ENCODE results near the gene CCDC159. TPM values are rescaled to one million over a fixed set of nuclear protein-coding genes. Genes with fewer than 3 reads are reported as not detected.
"Not testable (repeated sequence)": the region's sequence is repeated elsewhere in the genome, so short reads cannot be mapped to it uniquely, and the experiment has no call there.

The CCDC159 gene
- total RNA-seq, 2 donors from 2014 or later, result 15.1 to 21.8 TPM

DNA sequence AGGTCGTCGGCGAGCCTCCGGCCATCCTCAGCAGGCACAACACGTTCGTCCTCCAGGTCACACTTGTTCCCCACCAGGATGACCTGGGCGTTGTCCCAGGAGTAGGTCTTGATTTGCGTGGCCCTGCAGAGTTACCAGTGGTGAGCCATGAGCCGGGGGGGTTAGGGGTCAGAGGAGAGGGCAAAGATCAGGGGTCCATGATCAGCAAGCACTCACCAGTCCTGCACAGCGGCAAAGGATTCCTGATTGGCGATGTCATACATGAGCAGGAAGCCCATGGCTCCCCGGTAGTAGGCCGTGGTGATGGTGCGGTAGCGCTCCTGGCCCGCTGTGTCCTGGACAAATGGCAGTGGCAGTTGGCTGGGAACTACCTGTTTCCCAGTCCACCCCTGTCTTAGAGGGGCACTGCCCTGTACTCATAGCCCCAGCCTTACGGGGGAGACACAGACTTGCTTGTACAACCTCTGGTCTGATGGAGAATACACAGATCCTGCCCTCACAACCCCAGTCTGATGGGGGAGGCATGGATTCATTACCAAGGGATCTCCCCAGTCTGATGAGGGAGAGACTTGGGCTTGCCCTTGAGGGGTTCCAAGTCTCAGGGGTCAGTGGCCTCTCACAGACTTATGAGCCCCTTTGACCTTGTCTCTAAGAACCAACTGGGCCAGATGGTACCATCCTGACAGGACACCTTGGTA is 10.7 kb upstream of the CCDC159 start:
- H3K27me3 ChIP-seq (replicated peaks; ENCODE audit: insufficient read depth), result no peaks in the 10 kb centered on the region
- H3K9me3 ChIP-seq, result no peaks in the 10 kb centered on the region
- no peak overlapping the region for H3K4me3 ChIP-seq
- TF ChIP-seq, protein P1, sequence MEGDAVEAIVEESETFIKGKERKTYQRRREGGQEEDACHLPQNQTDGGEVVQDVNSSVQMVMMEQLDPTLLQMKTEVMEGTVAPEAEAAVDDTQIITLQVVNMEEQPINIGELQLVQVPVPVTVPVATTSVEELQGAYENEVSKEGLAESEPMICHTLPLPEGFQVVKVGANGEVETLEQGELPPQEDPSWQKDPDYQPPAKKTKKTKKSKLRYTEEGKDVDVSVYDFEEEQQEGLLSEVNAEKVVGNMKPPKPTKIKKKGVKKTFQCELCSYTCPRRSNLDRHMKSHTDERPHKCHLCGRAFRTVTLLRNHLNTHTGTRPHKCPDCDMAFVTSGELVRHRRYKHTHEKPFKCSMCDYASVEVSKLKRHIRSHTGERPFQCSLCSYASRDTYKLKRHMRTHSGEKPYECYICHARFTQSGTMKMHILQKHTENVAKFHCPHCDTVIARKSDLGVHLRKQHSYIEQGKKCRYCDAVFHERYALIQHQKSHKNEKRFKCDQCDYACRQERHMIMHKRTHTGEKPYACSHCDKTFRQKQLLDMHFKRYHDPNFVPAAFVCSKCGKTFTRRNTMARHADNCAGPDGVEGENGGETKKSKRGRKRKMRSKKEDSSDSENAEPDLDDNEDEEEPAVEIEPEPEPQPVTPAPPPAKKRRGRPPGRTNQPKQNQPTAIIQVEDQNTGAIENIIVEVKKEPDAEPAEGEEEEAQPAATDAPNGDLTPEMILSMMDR (IDR thresholded peaks at IDR 0.05), result no peak
- H3K36me3 ChIP-seq, result peaks cover 36% of the 10 kb centered on the region
- H3K4me1 ChIP-seq (ENCODE audit: control insufficient read depth in 1 of 2, low read depth in 2 of 2), result peaks cover 2 to 22% of the 10 kb centered on the region in 2 donors
- no peak overlapping the region for H3K27ac ChIP-seq
- DNase-seq (ENCODE audit: low spot score), result no peak
- ATAC-seq (ENCODE audit: insufficient number of reproducible peaks, low FRiP score, low read depth), result no peak

DNA sequence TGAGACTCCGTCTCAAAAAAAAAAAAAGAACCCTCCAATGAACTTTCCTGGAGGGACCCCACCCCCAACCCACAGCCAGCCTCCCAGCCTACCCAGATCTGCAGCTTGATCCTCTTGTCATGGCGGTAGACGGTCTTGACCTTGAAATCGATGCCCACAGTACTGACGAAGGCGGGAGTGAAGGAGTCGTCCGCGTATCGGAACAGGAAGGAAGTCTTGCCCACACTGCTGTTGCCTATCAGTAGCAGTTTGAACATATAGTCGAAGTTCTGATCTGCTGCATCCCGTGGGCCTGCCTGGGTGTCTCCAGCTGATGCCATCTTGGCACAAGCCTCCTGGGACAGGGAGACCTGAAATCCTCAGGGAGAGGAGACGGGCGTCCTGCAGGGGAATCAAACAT is 9.2 kb upstream of the CCDC159 start:
- no peak overlapping the region for H3K4me3 ChIP-seq
- TF ChIP-seq, protein P1 (IDR thresholded peaks at IDR 0.05), result no peak
- no peak for ATAC-seq (ENCODE audit: insufficient number of reproducible peaks, low FRiP score, low read depth)
- peaks cover 36% of the 10 kb centered on the region for H3K36me3 ChIP-seq
- no peaks in the 10 kb centered on the region for H3K27me3 ChIP-seq (replicated peaks; ENCODE audit: insufficient read depth)
- H3K9me3 ChIP-seq, result no peaks in the 10 kb centered on the region
- peaks cover 2 to 22% of the 10 kb centered on the region in 2 donors for H3K4me1 ChIP-seq (ENCODE audit: control insufficient read depth in 1 of 2, low read depth in 2 of 2)
- no peak for DNase-seq (ENCODE audit: low spot score)
- H3K27ac ChIP-seq, result no peak overlapping the region

- Histone ChIP-seq H3K9me3 (no peaks in the 10 kb centered on the region), H3K36me3 (peaks cover 37% of the 10 kb centered on the region), H3K4me1 (ENCODE audit: control insufficient read depth in 1 of 2, low read depth in 2 of 2) (peaks cover 2 to 25% of the 10 kb centered on the region in 2 donors), H3K27me3 (replicated peaks; ENCODE audit: insufficient read depth) (no peaks in the 10 kb centered on the region), H3K27ac (peak overlapping the region; percentile 23 to 63), H3K4me3 (peak overlapping the region; percentile 75)
- TF ChIP-seq, protein P1 (IDR thresholded peaks at IDR 0.05), result no peak
- DNase-seq (ENCODE audit: low spot score), result no peak
- no peak for ATAC-seq (ENCODE audit: insufficient number of reproducible peaks, low FRiP score, low read depth)
These were observed 8.2 kb upstream of the CCDC159 start for GRCh38 chr19:11338121-11338520.

DNA sequence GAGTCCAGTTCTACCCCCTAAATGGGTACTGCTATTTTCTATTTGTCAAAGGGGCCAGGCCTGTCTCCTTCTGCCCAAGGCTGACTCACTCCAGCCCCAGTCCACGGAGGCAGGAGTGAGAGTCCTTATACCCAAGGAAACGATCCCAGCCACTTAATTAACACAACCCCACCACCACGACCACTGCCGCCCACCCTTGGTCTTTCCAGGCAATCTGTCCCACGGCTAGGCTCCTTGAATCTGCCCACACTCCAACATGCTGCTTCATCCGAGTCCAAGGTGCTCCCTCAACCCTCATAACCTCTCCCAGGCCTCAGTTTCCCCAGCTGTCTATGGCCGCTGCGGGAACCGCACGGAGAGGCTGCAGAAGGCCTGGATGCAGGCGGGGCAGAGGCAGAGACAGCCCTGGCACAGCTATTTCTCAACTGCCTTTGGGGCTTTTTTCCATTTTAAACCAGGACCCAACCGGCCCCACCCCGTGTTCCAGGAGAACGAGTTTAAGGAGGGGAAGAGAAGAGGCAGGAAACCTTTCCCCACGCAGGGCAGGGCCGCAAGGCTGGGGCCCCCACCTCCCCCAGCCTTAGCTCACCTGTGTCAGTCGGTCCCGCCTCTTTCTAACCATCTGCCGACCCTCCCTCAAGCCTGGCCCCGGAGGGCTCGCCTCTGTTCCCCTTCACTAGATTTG is 7.6 kb upstream of the CCDC159 start:
- peak overlapping the region; percentile 75 for H3K4me3 ChIP-seq
- TF ChIP-seq, protein P1 (IDR thresholded peaks at IDR 0.05), result no peak
- H3K36me3 ChIP-seq, result peaks cover 31% of the 10 kb centered on the region
- DNase-seq (ENCODE audit: low spot score) (no peak), ATAC-seq (ENCODE audit: insufficient number of reproducible peaks, low FRiP score, low read depth) (no peak)
- peak overlapping the region; percentile 60 to 63 for H3K27ac ChIP-seq
- peaks cover 2 to 31% of the 10 kb centered on the region in 2 donors for H3K4me1 ChIP-seq (ENCODE audit: control insufficient read depth in 1 of 2, low read depth in 2 of 2)
- H3K9me3 ChIP-seq, result no peaks in the 10 kb centered on the region
- no peaks in the 10 kb centered on the region for H3K27me3 ChIP-seq (replicated peaks; ENCODE audit: insufficient read depth)

DNA sequence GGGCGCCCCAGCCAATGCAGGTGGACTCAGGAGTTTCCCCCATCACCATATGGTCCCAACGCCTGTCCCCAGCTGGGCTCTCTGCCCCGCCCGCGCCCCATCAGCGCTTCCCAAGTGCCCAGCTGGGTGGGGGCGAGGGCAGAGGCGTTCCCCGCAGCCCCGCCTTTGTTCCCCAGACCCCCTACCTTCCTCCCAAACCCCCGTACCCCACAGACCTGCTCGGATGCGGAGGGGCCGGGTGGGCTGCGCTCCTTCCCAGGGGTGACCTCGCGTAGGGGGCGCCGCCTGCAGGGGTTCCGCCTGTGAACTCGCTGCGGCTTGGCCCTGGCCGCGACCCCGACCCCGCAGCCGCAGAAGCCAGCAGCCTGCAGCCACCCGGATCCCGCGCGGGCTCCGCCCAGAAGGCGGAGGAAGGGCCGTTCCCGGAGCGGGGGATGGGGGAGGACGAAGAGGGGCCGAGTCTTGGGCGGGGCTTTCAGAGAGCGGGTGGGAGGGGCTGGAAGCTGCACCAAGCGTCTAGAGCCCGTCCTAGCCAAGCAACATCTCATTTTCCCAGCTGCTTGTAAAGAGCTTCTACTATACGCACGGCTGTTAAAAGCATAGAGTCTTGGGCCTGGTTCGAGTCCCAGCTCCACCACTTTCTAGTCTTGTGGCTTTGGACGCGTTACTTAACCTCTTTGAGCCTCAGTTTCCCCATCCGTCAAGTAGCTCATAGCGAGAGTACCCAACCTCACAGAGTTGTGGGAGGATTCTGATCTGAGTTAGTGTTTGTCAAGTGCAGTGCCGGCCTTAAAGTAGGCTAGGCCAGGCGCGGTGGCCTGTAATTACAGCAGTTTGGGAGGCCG is 6.8 kb upstream of the CCDC159 start, which contains the start of gene RAB3D:
RAB3D (minus strand) TSS at position 404 of the 845 bp plus-strand sequence. CDS start 2,258 bp downstream, outside the sequence.
- DNase-seq (ENCODE audit: low spot score) (peak; percentile 60), ATAC-seq (ENCODE audit: insufficient number of reproducible peaks, low FRiP score, low read depth) (peak; percentile 62)
- no peaks in the 10 kb centered on the region for H3K9me3 ChIP-seq
- H3K27me3 ChIP-seq (replicated peaks; ENCODE audit: insufficient read depth), result no peaks in the 10 kb centered on the region
- peak within 1 kb of the TSS; percentile 60 to 63 for H3K27ac ChIP-seq
- H3K36me3 ChIP-seq, result peaks cover 24% of the 10 kb centered on the region
- H3K4me1 ChIP-seq (ENCODE audit: control insufficient read depth in 1 of 2, low read depth in 2 of 2), result peaks cover 8 to 38% of the 10 kb centered on the region in 2 donors
- H3K4me3 ChIP-seq, result peak within 1 kb of the TSS; percentile 75
- TF ChIP-seq, protein P1 (IDR thresholded peaks at IDR 0.05), result no peak

DNA sequence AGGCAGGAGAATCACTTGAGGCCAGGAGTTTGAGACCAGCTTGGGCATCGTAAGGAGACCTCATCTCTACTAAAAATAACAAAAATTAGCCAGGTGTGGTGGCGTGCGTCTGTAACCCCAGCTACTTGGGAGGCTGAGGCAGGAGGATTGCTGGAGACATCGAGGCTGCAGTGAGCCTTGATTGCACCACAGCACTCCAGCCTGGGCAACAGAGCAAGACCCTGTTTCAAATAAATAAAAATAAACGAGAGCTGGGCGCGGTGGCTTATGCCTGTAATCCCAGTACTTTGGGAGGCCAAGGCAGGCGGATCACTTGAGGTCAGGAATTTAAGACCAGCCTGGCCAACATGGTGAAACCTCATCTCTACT is 6.2 kb upstream of the CCDC159 start:
- peak overlapping the region; percentile 41 to 60 for H3K27ac ChIP-seq
- not testable (repeated sequence) for ATAC-seq (ENCODE audit: insufficient number of reproducible peaks, low FRiP score, low read depth); H3K27me3 ChIP-seq (replicated peaks; ENCODE audit: insufficient read depth); H3K9me3 ChIP-seq; DNase-seq (ENCODE audit: low spot score)
- H3K36me3 ChIP-seq, result peaks cover 18% of the 10 kb centered on the region
- H3K4me3 ChIP-seq, result peak overlapping the region; percentile 75
- peaks cover 13 to 44% of the 10 kb centered on the region in 2 donors for H3K4me1 ChIP-seq (ENCODE audit: control insufficient read depth in 1 of 2, low read depth in 2 of 2)

Measured in thoracic aorta (tissue), 2 donors.